ENCODE measurements around the gene BRCC3. TPM values are rescaled to one million over a fixed set of nuclear protein-coding genes. Genes with fewer than 3 reads are reported as not detected.

Gene BRCC3
- total and polyA plus RNA-seq, 2 donors (not counting 3 experiments of a cell fraction or from before 2014, with no cell fraction given): 12.4 to 25.5 TPM

DNA sequence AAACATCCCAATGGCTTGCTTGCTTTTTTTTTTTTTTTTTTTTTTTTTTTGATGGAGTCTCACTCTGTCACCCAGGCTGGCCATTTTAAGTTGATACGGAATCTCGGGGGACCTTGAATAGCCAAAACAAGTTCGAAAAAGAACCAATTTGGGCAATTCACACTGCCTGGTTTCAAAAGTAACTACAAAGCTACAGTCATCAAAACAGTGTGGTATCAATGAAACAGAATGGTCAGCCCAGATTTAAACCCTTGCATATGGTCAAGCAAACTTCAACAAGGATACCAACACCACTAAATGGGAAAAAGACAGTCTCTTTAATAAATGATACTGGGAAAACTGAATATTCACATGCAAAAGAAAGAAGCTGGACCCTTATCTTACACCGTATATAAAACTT is 41.8 kb downstream of the BRCC3 start:
- BruUV-seq (replicated peaks): no TSS peak
- Histone ChIP-seq H3K27me3 (ENCODE audit: control insufficient read depth in 2 of 2, insufficient read depth in 2 of 2, low read length in 2 of 2) (no peaks in the 10 kb centered on the region), H3K79me2 (ENCODE audit: control insufficient read depth, insufficient read depth, low read length) (no peaks in the 10 kb centered on the region), H3K9ac (replicated peaks; ENCODE audit: extremely low read depth, insufficient read depth, low read length) (no peak overlapping the region), H3K36me3 (ENCODE audit: control insufficient read depth in 2 of 2, extremely low read depth in 1 of 2, insufficient read depth in 2 of 2, low read length in 2 of 2) (no peaks in the 10 kb centered on the region), H4K20me1 (replicated peaks; ENCODE audit: control insufficient read depth, extremely low read depth, insufficient read depth, low read length) (no peaks in the 10 kb centered on the region), H3K4me3 (replicated peaks in 1 of 3; ENCODE audit: insufficient read depth in 1 of 3, low read depth in 1 of 3, low read length in 3 of 3) (no peak overlapping the region), H3K27ac (ENCODE audit: insufficient read depth, low read depth, low read length) (no peak overlapping the region), H3K4me1 (ENCODE audit: control insufficient read depth, extremely low read depth, insufficient read depth, low read length) (no peaks in the 10 kb centered on the region), H3K4me2 (ENCODE audit: insufficient read depth, low read length) (no peak overlapping the region), H3K9me3 (replicated peaks; ENCODE audit: control insufficient read depth, insufficient read depth, low read length) (no peaks in the 10 kb centered on the region), H3K9me1 (replicated peaks; ENCODE audit: control insufficient read depth, extremely low read depth, insufficient read depth, low read length) (no peaks in the 10 kb centered on the region), H2AFZ (ENCODE audit: low read depth, low read length) (no peak overlapping the region)
- ChIA-PET CTCF (interaction anchor here (0.6 kb wide), 1 partner anchor 82 kb away, joined by 6 read pairs; no protein-coding TSS in a partner anchor), POLR2A (no interaction called here)
- intact Hi-C loops (cut with micrococcal nuclease): no loop called here
- dilution Hi-C loops (cut with MboI; ENCODE audit: extremely low pct_ligation_motif_present, low sequenced_read_pairs): no loop called here
- TF ChIP-seq JUN (IDR thresholded peaks at IDR 0.05; ENCODE audit: borderline replicate concordance, insufficient read depth, insufficient read length, low read depth) (no peak), POLR2A (IDR thresholded peaks at IDR 0.05; ENCODE audit: low read depth, low read length) (no peak), FOS (IDR thresholded peaks at IDR 0.05; ENCODE audit: borderline replicate concordance, insufficient read depth, low read length) (no peak), EZH2 (IDR thresholded peaks at IDR 0.05; ENCODE audit: borderline replicate concordance, low read depth, low read length, severe bottlenecking) (no peak), POLR2AphosphoS5 (IDR thresholded peaks at IDR 0.05; ENCODE audit: insufficient read depth, low read depth, low read length) (no peak), MYC (IDR thresholded peaks at IDR 0.05; ENCODE audit: low read depth, low read length) (no peak), GATA2 (IDR thresholded peaks at IDR 0.05; ENCODE audit: insufficient read depth, insufficient read length, low read depth, low read length) (no peak), MAX (IDR thresholded peaks at IDR 0.05; ENCODE audit: insufficient read depth, insufficient read length) (no peak)
- TF ChIP-seq, protein P1, sequence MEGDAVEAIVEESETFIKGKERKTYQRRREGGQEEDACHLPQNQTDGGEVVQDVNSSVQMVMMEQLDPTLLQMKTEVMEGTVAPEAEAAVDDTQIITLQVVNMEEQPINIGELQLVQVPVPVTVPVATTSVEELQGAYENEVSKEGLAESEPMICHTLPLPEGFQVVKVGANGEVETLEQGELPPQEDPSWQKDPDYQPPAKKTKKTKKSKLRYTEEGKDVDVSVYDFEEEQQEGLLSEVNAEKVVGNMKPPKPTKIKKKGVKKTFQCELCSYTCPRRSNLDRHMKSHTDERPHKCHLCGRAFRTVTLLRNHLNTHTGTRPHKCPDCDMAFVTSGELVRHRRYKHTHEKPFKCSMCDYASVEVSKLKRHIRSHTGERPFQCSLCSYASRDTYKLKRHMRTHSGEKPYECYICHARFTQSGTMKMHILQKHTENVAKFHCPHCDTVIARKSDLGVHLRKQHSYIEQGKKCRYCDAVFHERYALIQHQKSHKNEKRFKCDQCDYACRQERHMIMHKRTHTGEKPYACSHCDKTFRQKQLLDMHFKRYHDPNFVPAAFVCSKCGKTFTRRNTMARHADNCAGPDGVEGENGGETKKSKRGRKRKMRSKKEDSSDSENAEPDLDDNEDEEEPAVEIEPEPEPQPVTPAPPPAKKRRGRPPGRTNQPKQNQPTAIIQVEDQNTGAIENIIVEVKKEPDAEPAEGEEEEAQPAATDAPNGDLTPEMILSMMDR (IDR thresholded peaks at IDR 0.05; ENCODE audit: extremely low read depth in 1 of 2, insufficient read depth in 1 of 2, low read depth in 1 of 2, low read length in 2 of 2): no peak
- FAIRE-seq (no peak), DNase-seq (ENCODE audit: low read depth, low spot score) (no peak)

Data from endothelial cell of umbilical vein (primary cell).